HEK293 (cell line): ENCODE data around the gene TET2.

Experiments
- CTCF ChIA-PET: fragments of 350-600 bp; formaldehyde crosslinking; extraction: SDS; loops from one replicate; lab custom pipeline; 2021; ENCODE audit warnings: antibody characterized with exemption; lab: Yijun Ruan, JAX
- POLR2A ChIA-PET: fragments of 300-600 bp; formaldehyde crosslinking; extraction: SDS; loops from one replicate; lab custom pipeline; 2020; ENCODE audit warnings: antibody characterized with exemption, inconsistent platforms; lab: Yijun Ruan, JAX
- H3K27ac ChIP-seq: fragments of 200-500 bp; sonication (Bioruptor generic); 2 replicates; pipeline ENCODE4 v1.5.1; 2014; ENCODE audit warnings: low read depth, low read length, control low read depth, inconsistent platforms; ENCODE audit errors: extremely low read depth
- H3K36me3 ChIP-seq, 2 experiments: fragments of 200-500 bp in 1 of 2; sonication (Bioruptor generic) in 1 of 2; 1 replicate in 1 of 2; 2 replicates in 1 of 2; pipeline ENCODE4 v1.5.1; 2014 to 2017; ENCODE audit warnings: inconsistent platforms in 2 of 2, low read length in 2 of 2; ENCODE audit not compliant: control insufficient read depth in 2 of 2, insufficient read depth in 1 of 2
- H3K4me1 ChIP-seq: fragments of 200-500 bp; sonication (Bioruptor generic); 2 replicates; pipeline ENCODE4 v1.5.1; 2014; ENCODE audit warnings: mild to moderate bottlenecking, low read length, inconsistent platforms; ENCODE audit not compliant: control insufficient read depth, insufficient read depth
- H3K4me3 ChIP-seq: 2 replicates; pipeline ENCODE4 v1.5.1; 2011; ENCODE audit warnings: low read depth, mild to moderate bottlenecking, control low read depth, low read length, moderate library complexity
- H3K9me3 ChIP-seq: fragments of 200-500 bp; sonication (Bioruptor generic); 2 replicates; pipeline ENCODE4 v1.5.1; 2014; ENCODE audit warnings: low read depth, low read length, inconsistent platforms; ENCODE audit not compliant: control insufficient read depth, insufficient read depth
- EGR2 ChIP-seq: fragments of 450-650 bp; formaldehyde crosslinking; IDR thresholded peaks from 2 replicates; pipeline ENCODE4 v1.5.1; 2016; ENCODE audit warnings: low read depth, missing biosample characterization, missing genetic modification characterization
- GLI2 ChIP-seq: fragments of 450-650 bp; formaldehyde crosslinking; IDR thresholded peaks from 2 replicates; pipeline ENCODE4; 2017; ENCODE audit warnings: missing biosample characterization, missing genetic modification characterization, low read depth, borderline replicate concordance
- GLIS1 ChIP-seq: fragments of 450-650 bp; formaldehyde crosslinking; IDR thresholded peaks from 2 replicates; pipeline ENCODE4 v1.5.1; 2016; ENCODE audit warnings: missing biosample characterization, missing genetic modification characterization
- KLF7 ChIP-seq: fragments of 450-650 bp; formaldehyde crosslinking; IDR thresholded peaks from 2 replicates; pipeline ENCODE4 v1.5.1; 2016; ENCODE audit warnings: missing biosample characterization, missing genetic modification characterization, borderline replicate concordance
- KLF8 ChIP-seq: fragments of 450-650 bp; formaldehyde crosslinking; IDR thresholded peaks from 2 replicates; pipeline ENCODE4 v1.5.1; 2016; ENCODE audit warnings: missing biosample characterization, missing genetic modification characterization
- MZF1 ChIP-seq: fragments of 450-650 bp; formaldehyde crosslinking; IDR thresholded peaks from 2 replicates; pipeline ENCODE4 v1.5.1; 2017; ENCODE audit warnings: missing biosample characterization, missing genetic modification characterization, borderline replicate concordance
- SP3 ChIP-seq: fragments of 450-650 bp; formaldehyde crosslinking; IDR thresholded peaks from 2 replicates; pipeline ENCODE4 v1.5.1; 2016; ENCODE audit warnings: missing biosample characterization, missing genetic modification characterization
- YY1 ChIP-seq: fragments of 450-650 bp; formaldehyde crosslinking; IDR thresholded peaks from 2 replicates; pipeline ENCODE4 v1.5.1; 2018; ENCODE audit warnings: missing biosample characterization, missing genetic modification characterization
- ZBTB20 ChIP-seq: fragments of 450-650 bp; formaldehyde crosslinking; IDR thresholded peaks from 2 replicates; pipeline ENCODE4 v1.5.1; 2016; ENCODE audit warnings: missing biosample characterization, missing genetic modification characterization
- ZFHX2 ChIP-seq: fragments of 450-650 bp; formaldehyde crosslinking; conservative IDR thresholded peaks from 2 replicates; pipeline ENCODE4 v1.5.1; 2016; ENCODE audit warnings: missing biosample characterization, missing genetic modification characterization
- ZIC2 ChIP-seq: fragments of 450-650 bp; formaldehyde crosslinking; IDR thresholded peaks from 2 replicates; pipeline ENCODE4 v1.5.1; 2016; ENCODE audit warnings: missing biosample characterization, missing genetic modification characterization
- ZNF10 ChIP-seq: fragments of 450-650 bp; formaldehyde crosslinking; IDR thresholded peaks from 2 replicates; pipeline ENCODE4 v1.5.1; 2017; ENCODE audit warnings: missing biosample characterization, missing genetic modification characterization
- ZNF112 ChIP-seq: fragments of 450-650 bp; formaldehyde crosslinking; IDR thresholded peaks from 2 replicates; pipeline ENCODE4 v1.5.0; 2017; ENCODE audit warnings: missing biosample characterization, missing genetic modification characterization
- ZNF174 ChIP-seq: fragments of 450-650 bp; formaldehyde crosslinking; IDR thresholded peaks from 2 replicates; pipeline ENCODE4 v1.5.0; 2017; ENCODE audit warnings: missing biosample characterization, mild to moderate bottlenecking, missing genetic modification characterization
- ZNF24 ChIP-seq: fragments of 450-650 bp; formaldehyde crosslinking; IDR thresholded peaks from 2 replicates; pipeline ENCODE4 v1.5.1; 2016; ENCODE audit warnings: missing biosample characterization, missing genetic modification characterization
- ZNF311 ChIP-seq: fragments of 450-650 bp; formaldehyde crosslinking; IDR thresholded peaks from 2 replicates; pipeline ENCODE4 v1.5.1; 2017; ENCODE audit warnings: missing biosample characterization, missing genetic modification characterization, borderline replicate concordance
- ZNF423 ChIP-seq: fragments of 450-650 bp; formaldehyde crosslinking; IDR thresholded peaks from 2 replicates; pipeline ENCODE4 v1.5.1; 2016; ENCODE audit warnings: missing biosample characterization, missing genetic modification characterization
- ZNF561 ChIP-seq: fragments of 450-650 bp; IDR thresholded peaks from 2 replicates; pipeline ENCODE4 v1.5.1; 2018; ENCODE audit warnings: missing biosample characterization, missing genetic modification characterization, borderline replicate concordance
- ZNF596 ChIP-seq: fragments of 450-650 bp; IDR thresholded peaks from 2 replicates; pipeline ENCODE4 v1.5.0; 2018; ENCODE audit warnings: missing biosample characterization, mild to moderate bottlenecking, missing genetic modification characterization, moderate library complexity
- ZNF600 ChIP-seq: fragments of 450-650 bp; formaldehyde crosslinking; IDR thresholded peaks from 2 replicates; pipeline ENCODE4 v1.5.1; 2016; ENCODE audit warnings: missing biosample characterization, missing genetic modification characterization
- ZNF660 ChIP-seq: fragments of 450-650 bp; IDR thresholded peaks from 2 replicates; pipeline ENCODE4 v1.5.1; 2018; ENCODE audit warnings: missing biosample characterization, mild to moderate bottlenecking, missing genetic modification characterization
- ZNF777 ChIP-seq: fragments of 450-650 bp; formaldehyde crosslinking; IDR thresholded peaks from 2 replicates; pipeline ENCODE4 v1.5.1; 2017; ENCODE audit warnings: missing biosample characterization, missing genetic modification characterization, borderline replicate concordance
- ZNF785 ChIP-seq: fragments of 450-650 bp; formaldehyde crosslinking; IDR thresholded peaks from 2 replicates; pipeline ENCODE4 v1.5.1; 2016; ENCODE audit warnings: missing biosample characterization, missing genetic modification characterization
- ZSCAN30 ChIP-seq: fragments of 450-650 bp; IDR thresholded peaks from 2 replicates; pipeline ENCODE4 v1.5.1; 2018; ENCODE audit warnings: missing biosample characterization, mild to moderate bottlenecking, missing genetic modification characterization, moderate library complexity
- ZXDB ChIP-seq: fragments of 450-650 bp; formaldehyde crosslinking; IDR thresholded peaks from 2 replicates; pipeline ENCODE4 v1.5.1; 2016; ENCODE audit warnings: missing biosample characterization, missing genetic modification characterization
- TF ChIP-seq, protein P1 (sequence below): fragments of 450-650 bp; IDR thresholded peaks from 2 replicates; pipeline ENCODE4 v1.5.1; 2018; ENCODE audit warnings: missing biosample characterization, mild to moderate bottlenecking, missing genetic modification characterization
- TF ChIP-seq, protein P2 (sequence below): fragments of 450-650 bp; formaldehyde crosslinking; optimal IDR thresholded peaks from 2 replicates; pipeline ENCODE3; 2016; ENCODE audit warnings: missing biosample characterization, mild to moderate bottlenecking, missing genetic modification characterization
- TF ChIP-seq, protein P3 (sequence below): fragments of 450-650 bp; formaldehyde crosslinking; IDR thresholded peaks from 2 replicates; pipeline ENCODE4 v1.5.1; 2017; ENCODE audit warnings: missing biosample characterization, mild to moderate bottlenecking, missing genetic modification characterization, moderate library complexity
- TF ChIP-seq, protein P4 (sequence below): fragments of 450-650 bp; formaldehyde crosslinking; IDR thresholded peaks from 2 replicates; pipeline ENCODE4 v1.5.1; 2016; ENCODE audit warnings: missing biosample characterization, missing genetic modification characterization
- TF ChIP-seq, protein P5 (sequence below): fragments of 450-650 bp; formaldehyde crosslinking; IDR thresholded peaks from 2 replicates; pipeline ENCODE4 v1.5.1; 2016; ENCODE audit warnings: missing biosample characterization, missing genetic modification characterization

Gene TET2

DNA sequence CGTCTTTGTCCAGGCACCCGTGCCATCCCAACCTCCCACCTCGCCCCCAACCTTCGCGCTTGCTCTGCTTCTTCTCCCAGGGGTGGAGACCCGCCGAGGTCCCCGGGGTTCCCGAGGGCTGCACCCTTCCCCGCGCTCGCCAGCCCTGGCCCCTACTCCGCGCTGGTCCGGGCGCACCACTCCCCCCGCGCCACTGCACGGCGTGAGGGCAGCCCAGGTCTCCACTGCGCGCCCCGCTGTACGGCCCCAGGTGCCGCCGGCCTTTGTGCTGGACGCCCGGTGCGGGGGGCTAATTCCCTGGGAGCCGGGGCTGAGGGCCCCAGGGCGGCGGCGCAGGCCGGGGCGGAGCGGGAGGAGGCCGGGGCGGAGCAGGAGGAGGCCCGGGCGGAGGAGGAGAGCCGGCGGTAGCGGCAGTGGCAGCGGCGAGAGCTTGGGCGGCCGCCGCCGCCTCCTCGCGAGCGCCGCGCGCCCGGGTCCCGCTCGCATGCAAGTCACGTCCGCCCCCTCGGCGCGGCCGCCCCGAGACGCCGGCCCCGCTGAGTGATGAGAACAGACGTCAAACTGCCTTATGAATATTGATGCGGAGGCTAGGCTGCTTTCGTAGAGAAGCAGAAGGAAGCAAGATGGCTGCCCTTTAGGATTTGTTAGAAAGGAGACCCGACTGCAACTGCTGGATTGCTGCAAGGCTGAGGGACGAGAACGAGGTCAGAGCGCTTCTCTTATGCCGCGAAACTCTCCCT lies at the start of gene TET2:
Gene TET2, plus strand, starts transcription at position 601 of the 740 bp plus-strand sequence. CDS start 87,067 bp downstream, outside the sequence.
- H3K4me3 ChIP-seq = peak within 1 kb of the TSS; percentile 61
- H3K9me3 ChIP-seq = no peaks in the 10 kb centered on the region
- ChIA-PET POLR2A (interaction anchor here (1.2 to 1.6 kb wide), 2 partner anchors 16 to 327 kb away, joined by 5 to 6 read pairs; partner anchors contain the start of gene PPA2), CTCF (no interaction called here)
- no peaks in the 10 kb centered on the region for H3K36me3 ChIP-seq
- H3K27ac ChIP-seq = peak within 1 kb of the TSS; percentile 72
- no peaks in the 10 kb centered on the region for H3K4me1 ChIP-seq
- peak; percentile 31; the same call in 1 of the 2 replicates for TF ChIP-seq ZNF561 (tag by site-specific recombination)
- TF ChIP-seq ZNF660 (tag by site-specific recombination) = 0 out of 2 replicates have a peak, but pooled peaks have one; percentile 30
- TF ChIP-seq, protein P1, sequence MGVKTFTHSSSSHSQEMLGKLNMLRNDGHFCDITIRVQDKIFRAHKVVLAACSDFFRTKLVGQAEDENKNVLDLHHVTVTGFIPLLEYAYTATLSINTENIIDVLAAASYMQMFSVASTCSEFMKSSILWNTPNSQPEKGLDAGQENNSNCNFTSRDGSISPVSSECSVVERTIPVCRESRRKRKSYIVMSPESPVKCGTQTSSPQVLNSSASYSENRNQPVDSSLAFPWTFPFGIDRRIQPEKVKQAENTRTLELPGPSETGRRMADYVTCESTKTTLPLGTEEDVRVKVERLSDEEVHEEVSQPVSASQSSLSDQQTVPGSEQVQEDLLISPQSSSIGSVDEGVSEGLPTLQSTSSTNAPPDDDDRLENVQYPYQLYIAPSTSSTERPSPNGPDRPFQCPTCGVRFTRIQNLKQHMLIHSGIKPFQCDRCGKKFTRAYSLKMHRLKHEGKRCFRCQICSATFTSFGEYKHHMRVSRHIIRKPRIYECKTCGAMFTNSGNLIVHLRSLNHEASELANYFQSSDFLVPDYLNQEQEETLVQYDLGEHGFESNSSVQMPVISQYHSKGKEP (tag by site-specific recombination) = 0 out of 2 replicates have a peak, but pooled peaks have one; percentile 46
- 0 out of 2 replicates have a peak, but pooled peaks have one; percentile 0 for TF ChIP-seq ZFHX2 (tag by site-specific recombination)
- TF ChIP-seq, protein P2, sequence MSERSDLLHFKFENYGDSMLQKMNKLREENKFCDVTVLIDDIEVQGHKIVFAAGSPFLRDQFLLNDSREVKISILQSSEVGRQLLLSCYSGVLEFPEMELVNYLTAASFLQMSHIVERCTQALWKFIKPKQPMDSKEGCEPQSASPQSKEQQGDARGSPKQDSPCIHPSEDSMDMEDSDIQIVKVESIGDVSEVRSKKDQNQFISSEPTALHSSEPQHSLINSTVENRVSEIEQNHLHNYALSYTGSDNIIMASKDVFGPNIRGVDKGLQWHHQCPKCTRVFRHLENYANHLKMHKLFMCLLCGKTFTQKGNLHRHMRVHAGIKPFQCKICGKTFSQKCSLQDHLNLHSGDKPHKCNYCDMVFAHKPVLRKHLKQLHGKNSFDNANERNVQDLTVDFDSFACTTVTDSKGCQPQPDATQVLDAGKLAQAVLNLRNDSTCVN = peak; percentile 53
- no peak for TF ChIP-seq KLF8 (tag by site-specific recombination)
- TF ChIP-seq MZF1 (tag by site-specific recombination) = no peak
- peak; percentile 79 for TF ChIP-seq ZIC2 (tag by site-specific recombination)
- TF ChIP-seq, protein P3, sequence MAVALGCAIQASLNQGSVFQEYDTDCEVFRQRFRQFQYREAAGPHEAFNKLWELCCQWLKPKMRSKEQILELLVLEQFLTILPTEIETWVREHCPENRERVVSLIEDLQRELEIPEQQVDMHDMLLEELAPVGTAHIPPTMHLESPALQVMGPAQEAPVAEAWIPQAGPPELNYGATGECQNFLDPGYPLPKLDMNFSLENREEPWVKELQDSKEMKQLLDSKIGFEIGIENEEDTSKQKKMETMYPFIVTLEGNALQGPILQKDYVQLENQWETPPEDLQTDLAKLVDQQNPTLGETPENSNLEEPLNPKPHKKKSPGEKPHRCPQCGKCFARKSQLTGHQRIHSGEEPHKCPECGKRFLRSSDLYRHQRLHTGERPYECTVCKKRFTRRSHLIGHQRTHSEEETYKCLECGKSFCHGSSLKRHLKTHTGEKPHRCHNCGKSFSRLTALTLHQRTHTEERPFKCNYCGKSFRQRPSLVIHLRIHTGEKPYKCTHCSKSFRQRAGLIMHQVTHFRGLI (tag by site-specific recombination) = peak; percentile 92
- 0 out of 2 replicates have a peak, but pooled peaks have one; percentile 45 for TF ChIP-seq ZSCAN30
- peak; percentile 21; the same call in 1 of the 2 replicates for TF ChIP-seq GLIS1 (tag by site-specific recombination)
- TF ChIP-seq ZNF112 = no peak
- TF ChIP-seq, protein P4, sequence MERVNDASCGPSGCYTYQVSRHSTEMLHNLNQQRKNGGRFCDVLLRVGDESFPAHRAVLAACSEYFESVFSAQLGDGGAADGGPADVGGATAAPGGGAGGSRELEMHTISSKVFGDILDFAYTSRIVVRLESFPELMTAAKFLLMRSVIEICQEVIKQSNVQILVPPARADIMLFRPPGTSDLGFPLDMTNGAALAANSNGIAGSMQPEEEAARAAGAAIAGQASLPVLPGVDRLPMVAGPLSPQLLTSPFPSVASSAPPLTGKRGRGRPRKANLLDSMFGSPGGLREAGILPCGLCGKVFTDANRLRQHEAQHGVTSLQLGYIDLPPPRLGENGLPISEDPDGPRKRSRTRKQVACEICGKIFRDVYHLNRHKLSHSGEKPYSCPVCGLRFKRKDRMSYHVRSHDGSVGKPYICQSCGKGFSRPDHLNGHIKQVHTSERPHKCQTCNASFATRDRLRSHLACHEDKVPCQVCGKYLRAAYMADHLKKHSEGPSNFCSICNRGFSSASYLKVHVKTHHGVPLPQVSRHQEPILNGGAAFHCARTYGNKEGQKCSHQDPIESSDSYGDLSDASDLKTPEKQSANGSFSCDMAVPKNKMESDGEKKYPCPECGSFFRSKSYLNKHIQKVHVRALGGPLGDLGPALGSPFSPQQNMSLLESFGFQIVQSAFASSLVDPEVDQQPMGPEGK (tag by site-specific recombination) = 0 out of 2 replicates have a peak, but pooled peaks have one; percentile 22
- TF ChIP-seq ZNF596 (tag by site-specific recombination) = peak; percentile 11; the same call in 1 of the 2 replicates
- TF ChIP-seq, protein P5, sequence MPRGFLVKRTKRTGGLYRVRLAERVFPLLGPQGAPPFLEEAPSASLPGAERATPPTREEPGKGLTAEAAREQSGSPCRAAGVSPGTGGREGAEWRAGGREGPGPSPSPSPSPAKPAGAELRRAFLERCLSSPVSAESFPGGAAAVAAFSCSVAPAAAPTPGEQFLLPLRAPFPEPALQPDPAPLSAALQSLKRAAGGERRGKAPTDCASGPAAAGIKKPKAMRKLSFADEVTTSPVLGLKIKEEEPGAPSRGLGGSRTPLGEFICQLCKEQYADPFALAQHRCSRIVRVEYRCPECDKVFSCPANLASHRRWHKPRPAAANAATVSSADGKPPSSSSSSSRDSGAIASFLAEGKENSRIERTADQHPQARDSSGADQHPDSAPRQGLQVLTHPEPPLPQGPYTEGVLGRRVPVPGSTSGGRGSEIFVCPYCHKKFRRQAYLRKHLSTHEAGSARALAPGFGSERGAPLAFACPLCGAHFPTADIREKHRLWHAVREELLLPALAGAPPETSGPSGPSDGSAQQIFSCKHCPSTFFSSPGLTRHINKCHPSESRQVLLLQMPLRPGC (tag by site-specific recombination) = no peak
- TF ChIP-seq ZNF785 (tag by site-specific recombination) = no peak
- peak; percentile 66 for TF ChIP-seq YY1
- TF ChIP-seq SP3 (tag by site-specific recombination) = peak; percentile 25; the same call in 1 of the 2 replicates
- TF ChIP-seq GLI2 (tag by site-specific recombination) = no peak
- TF ChIP-seq KLF7 (tag by site-specific recombination) = no peak
- TF ChIP-seq ZNF174 (tag by site-specific recombination) = no peak
- 0 out of 2 replicates have a peak, but pooled peaks have one; percentile 17 for TF ChIP-seq ZNF10 (tag by site-specific recombination)
- no peak for TF ChIP-seq ZNF311 (tag by site-specific recombination)
- 0 out of 2 replicates have a peak, but pooled peaks have one; percentile 29 for TF ChIP-seq ZXDB (tag by site-specific recombination)
- peak; percentile 74 for TF ChIP-seq ZBTB20 (tag by site-specific recombination)
- no peak for TF ChIP-seq EGR2 (tag by site-specific recombination)
- TF ChIP-seq ZNF777 (tag by site-specific recombination) = peak; percentile 57; the same call in 1 of the 2 replicates
- 0 out of 2 replicates have a peak, but pooled peaks have one; percentile 22 for TF ChIP-seq ZNF600 (tag by site-specific recombination)
- TF ChIP-seq ZNF24 = no peak
- TF ChIP-seq ZNF423 (tag by site-specific recombination) = peak; percentile 43; the same call in 1 of the 2 replicates
